ENCODE data around the gene FAM171A1. TPM values are rescaled to one million over a fixed set of nuclear protein-coding genes. Genes with fewer than 3 reads are reported as not detected.

FAM171A1 gene
- total RNA-seq, 1 experiment from 2014 or later, result 19.2 TPM

DNA sequence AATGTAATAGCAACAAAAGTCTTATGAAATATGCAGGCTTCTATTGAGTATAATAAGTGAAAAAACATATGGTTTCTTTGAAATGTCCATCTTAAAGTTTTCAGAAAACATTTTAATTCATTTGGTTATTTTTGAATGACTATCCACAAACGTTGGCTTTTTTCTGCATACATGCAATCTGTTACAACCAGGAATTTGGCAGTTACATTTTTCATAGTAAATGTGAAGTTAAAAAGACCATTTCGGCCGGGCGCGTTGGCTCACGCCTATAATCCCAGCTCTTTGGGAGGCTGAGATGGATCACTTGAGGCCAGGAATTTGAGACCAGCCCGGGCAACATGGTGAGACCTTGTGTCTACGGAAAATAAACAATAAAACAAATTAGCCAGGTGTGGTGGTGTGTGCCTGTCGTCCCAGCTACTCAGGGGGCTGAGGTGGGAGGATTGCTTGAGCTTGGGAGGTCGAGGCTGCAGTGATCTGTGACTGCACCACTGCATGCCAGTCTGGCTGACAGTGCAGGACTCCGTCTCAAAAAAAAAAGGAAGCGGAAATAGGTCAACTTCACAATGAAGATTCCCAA lies 128.7 kb downstream of the FAM171A1 start:
- no peak overlapping the region for H3K4me3 ChIP-seq (ENCODE audit: low read depth in 2 of 2, low read length in 2 of 2)
- ChIA-PET POLR2A (no interaction called here), CTCF (no interaction called here)
- no peaks in the 10 kb centered on the region for H3K36me3 ChIP-seq (ENCODE audit: control insufficient read depth, insufficient read depth, low read length)
- in situ Hi-C loops (cut with HindIII; ENCODE audit: low pct_unique_long_range_greater_than_20kb, low sequenced_read_pairs), result no loop called here
- no peak overlapping the region for H3K27ac ChIP-seq (ENCODE audit: low read length)
- H3K9me3 ChIP-seq (ENCODE audit: control insufficient read depth, insufficient read depth, low read depth, low read length), result no peaks in the 10 kb centered on the region
- ATAC-seq (no peak), DNase-seq (ENCODE audit: low read depth, low spot score) (no peak)
- BruUV-seq (replicated peaks), result no TSS peak
- no peaks in the 10 kb centered on the region for H3K4me1 ChIP-seq (ENCODE audit: control insufficient read depth, insufficient read depth, low read length)
- intact Hi-C loops (cut with micrococcal nuclease; ENCODE audit: unreplicated experiment), result no loop called here
- TF ChIP-seq SIN3A (IDR thresholded peaks at IDR 0.05; ENCODE audit: borderline replicate concordance, insufficient read depth, low read depth, low read length) (no peak), REST (IDR thresholded peaks at IDR 0.05; ENCODE audit: insufficient read depth in 1 of 2, low read depth in 2 of 2, low read length in 1 of 2) (no peak)
- no peaks in the 10 kb centered on the region for H3K27me3 ChIP-seq (ENCODE audit: control insufficient read depth, insufficient read depth, low read length)

- no TSS peak for BruUV-seq (replicated peaks)
- POLR2A ChIA-PET, result no interaction called here
- CTCF ChIA-PET, result no interaction called here
- no peaks in the 10 kb centered on the region for H3K27me3 ChIP-seq (ENCODE audit: control insufficient read depth, insufficient read depth, low read length)
- TF ChIP-seq REST (IDR thresholded peaks at IDR 0.05; ENCODE audit: insufficient read depth in 1 of 2, low read depth in 2 of 2, low read length in 1 of 2), result no peak
- TF ChIP-seq TCF7L2 (IDR thresholded peaks at IDR 0.05; ENCODE audit: low read depth, low read length), result no peak
- no peak for TF ChIP-seq SIN3A (IDR thresholded peaks at IDR 0.05; ENCODE audit: borderline replicate concordance, insufficient read depth, low read depth, low read length)
- TF ChIP-seq CTCF (IDR thresholded peaks at IDR 0.05), result no peak
- TF ChIP-seq POLR2AphosphoS5 (IDR thresholded peaks at IDR 0.05; ENCODE audit: low read depth, low read length), result no peak
- H3K27ac ChIP-seq (ENCODE audit: low read length), result no peak overlapping the region
- DNase-seq (ENCODE audit: low read depth, low spot score) (no peak), ATAC-seq (no peak)
- H3K4me1 ChIP-seq (ENCODE audit: control insufficient read depth, insufficient read depth, low read length), result no peaks in the 10 kb centered on the region
- H3K9me3 ChIP-seq (ENCODE audit: control insufficient read depth, insufficient read depth, low read depth, low read length), result no peaks in the 10 kb centered on the region
- in situ Hi-C loops (cut with HindIII; ENCODE audit: low pct_unique_long_range_greater_than_20kb, low sequenced_read_pairs), result no loop called here
- no peaks in the 10 kb centered on the region for H3K36me3 ChIP-seq (ENCODE audit: control insufficient read depth, insufficient read depth, low read length)
- H3K4me3 ChIP-seq (ENCODE audit: low read depth in 2 of 2, low read length in 2 of 2), result no peak overlapping the region
- intact Hi-C loops (cut with micrococcal nuclease; ENCODE audit: unreplicated experiment), result no loop called here
These were observed 129.8 kb downstream of the FAM171A1 start for GRCh38 chr10:15241306-15241705.
